CD4-positive, alpha-beta T cell treated with Interleukin-17A for 4 hours (primary cell): ENCODE measurements around the gene HSPBP1.

Experiments used
- DNase-seq: peaks from one replicate; pipeline ENCODE4 v3.0.0-alpha.2; 2020; ENCODE audit warnings: mixed read lengths

Gene HSPBP1

DNA sequence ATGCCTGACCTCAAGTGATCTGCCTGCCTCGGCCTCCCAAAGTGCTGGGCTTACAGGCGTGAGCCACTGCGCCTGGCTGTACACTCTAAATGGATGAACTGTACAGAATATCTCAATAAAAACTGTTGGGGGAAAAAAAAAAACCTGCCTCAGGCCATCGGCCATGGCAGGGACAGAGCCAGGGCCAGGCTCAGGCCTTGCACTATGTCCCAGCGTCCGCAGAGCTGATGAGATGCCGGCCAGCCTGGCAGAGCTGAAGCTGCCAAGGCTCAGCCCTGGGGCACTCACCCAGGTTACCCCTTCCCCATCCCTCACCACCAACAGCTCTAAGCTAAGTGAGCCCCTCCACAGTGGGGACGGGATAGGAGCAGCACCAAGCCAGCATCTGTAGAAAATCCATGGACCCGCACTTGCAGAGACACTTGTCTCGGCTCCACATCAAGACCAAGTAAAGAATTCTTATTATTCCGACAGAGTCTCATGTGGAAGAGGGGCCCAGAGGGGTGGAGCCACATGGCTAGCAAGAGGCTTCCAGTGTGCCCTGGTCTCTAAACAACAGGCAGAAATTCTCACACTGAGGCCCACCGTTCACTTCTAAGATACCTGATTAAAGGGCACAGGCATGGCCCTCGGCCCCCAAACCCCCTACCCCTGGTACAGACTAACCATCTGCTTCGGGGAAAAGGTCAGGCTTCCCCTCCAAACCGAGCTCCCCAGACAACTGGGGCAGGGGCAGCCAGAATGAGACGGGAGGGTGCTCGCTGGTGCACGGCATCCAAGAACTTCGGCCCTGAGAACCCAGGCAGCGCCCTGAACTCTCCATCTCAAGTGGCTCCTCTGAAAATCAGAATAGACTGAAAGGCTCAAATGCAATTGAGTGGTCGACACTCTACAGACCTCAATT is 26.9 kb downstream of the HSPBP1 start:
- DNase-seq: no peak

DNA sequence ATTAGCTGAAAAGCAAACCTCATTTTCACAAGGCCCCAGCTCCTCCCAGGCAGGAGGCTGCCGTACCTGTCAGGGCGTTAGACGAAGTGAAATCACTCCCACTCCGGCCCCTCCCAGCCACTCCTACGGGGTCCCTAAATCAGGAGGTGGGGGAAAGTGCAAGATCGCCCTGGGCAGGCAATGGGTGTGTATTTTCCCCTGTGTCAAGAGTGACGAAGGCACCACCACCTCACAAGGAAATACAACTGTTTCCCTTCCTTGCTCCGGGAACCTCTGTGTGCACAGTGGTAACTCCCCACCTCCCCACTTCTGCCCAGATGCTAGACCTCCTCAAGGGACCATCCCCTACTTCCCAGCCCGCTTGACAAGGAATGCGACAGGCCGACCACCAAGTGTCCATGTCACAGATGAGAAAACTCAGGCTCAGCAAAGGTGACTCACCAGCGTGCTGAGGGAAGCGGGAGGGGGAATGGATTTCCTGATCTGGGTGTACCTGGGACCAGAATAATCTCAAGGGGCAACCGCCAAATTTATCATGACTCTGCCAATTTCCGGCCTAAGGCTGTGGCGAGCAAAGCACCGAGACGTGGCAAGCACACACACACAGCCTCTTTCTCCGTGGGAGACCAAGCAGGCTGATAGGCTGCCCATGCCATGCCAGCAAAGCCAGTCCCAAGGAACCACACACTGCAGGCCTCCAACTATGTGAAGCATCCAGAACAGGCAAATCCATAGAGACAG is 28.4 kb downstream of the HSPBP1 start:
- peak; percentile 68 for DNase-seq

DNA sequence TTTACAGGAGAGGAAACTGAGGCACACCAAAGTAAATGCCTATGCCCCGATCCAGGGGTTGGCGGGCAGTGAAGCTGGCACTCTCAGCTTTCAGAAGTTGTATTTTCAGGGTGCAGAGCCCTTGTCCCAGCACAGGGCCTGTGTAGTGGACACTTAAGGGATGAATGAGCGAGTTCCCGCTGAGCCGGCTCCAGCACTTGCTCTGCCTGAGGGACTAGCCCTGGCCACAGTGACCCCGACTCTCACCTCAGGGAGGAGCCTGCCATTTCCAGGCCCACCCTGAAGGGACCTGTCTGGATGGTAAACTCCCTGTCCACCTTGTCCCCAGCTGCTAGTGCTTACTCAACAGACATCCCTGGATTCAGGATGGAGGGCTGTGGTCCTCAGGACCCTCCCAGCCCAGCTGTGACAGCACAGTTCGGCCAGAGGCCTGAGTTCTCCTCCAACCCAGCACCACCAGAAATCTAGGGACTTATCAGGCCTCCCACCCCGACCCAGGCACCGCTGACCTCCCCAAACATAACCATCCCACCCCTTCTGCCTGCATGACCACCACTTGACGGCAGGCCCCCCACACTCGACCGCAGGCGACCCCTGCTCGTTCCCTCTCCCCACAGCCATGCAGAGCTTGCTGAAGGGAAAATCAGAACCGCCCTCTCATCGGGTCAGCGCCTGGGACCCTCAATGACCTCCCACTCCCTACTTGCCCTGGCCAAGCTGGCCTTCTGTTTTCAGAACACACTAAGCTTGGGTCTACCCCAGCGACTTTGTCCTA is 29.5 kb downstream of the HSPBP1 start:
- DNase-seq: no peak

DNA sequence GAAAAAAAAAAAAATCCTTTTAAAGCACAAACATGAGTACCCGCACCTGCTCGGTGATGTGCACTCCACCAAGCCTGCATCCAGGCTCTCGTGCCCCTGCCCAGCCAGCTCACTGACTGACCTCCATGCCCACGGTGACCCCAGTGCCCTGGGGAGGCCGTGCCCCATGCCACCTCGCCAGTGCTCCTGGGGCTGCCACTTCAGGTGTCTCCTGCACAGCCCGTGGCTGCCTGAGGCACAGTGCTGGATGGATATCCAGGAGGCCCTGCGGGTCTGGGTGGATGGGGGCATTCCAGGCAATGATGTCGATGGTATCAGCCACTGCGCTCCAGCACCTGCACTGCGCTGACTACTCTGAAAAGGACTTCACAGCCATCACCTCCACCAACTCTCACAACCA is 30.1 kb downstream of the HSPBP1 start:
- no peak for DNase-seq

DNA sequence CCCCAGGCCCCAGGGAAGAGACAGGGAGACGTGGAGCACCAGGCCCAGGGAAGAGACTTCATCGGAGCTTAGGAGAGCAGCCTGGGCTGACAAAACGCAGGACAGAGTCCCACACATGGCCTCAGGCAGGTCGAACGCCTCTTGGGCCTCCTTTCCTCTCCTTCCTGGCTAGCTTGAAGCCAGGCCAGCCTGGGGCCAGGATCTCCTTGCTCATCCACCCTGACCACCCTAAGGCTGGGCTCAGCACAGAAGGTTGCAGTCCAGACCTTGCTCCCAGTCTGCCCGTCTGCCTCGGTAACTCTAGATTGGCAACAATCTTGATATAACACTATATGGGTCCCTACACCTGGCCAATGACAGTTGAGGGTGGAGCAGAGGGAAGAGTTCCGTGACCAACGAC is 31.2 kb downstream of the HSPBP1 start:
- DNase-seq: no peak

DNA sequence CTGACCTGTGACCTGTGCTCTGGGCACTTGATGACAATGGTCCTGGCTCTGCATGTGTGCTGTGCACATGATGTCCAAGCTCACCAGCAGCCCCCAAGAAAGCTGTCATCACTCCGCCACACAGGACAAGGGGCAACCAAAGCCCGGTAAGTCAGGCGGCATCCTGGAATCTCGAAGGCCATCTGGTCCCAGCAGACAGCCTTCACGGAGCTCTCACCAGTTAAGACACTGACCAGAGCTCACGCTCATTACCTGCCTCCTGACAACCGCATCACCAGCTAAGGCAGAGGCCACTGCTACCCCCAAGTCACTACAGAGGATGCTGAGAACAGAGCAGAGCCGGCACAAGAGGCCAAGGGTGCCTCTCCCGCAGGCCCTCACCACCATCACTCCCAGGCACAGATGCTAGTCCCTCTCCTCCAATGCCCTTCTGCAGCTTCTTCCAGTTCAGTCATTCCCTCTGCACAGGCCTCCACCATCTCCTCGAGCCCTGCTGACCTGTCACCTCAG is 31.7 kb downstream of the HSPBP1 start:
- no peak for DNase-seq

DNA sequence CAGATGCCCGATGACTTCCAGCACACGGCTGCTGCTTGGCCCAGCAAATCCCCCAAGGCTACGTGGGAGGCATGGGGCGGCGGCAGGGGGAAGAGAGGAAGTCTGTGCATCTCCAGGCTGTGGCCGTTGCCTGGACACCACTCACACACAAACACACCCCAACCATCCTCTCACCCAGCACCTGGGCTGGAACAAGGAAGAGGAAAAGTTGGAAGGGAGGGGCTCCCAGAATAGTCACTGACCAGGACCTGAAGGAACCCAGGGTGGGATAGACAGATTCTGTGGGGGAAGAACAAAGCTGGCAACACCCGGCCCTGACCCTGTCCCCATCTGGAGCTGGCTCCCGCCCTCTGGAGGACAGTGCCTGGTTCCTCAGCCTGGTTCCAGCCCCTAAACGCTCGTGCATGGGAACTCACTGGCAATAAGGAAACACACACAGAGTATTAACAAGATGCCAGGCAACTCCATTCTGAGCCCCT is 32.2 kb downstream of the HSPBP1 start:
- DNase-seq: no peak

DNA sequence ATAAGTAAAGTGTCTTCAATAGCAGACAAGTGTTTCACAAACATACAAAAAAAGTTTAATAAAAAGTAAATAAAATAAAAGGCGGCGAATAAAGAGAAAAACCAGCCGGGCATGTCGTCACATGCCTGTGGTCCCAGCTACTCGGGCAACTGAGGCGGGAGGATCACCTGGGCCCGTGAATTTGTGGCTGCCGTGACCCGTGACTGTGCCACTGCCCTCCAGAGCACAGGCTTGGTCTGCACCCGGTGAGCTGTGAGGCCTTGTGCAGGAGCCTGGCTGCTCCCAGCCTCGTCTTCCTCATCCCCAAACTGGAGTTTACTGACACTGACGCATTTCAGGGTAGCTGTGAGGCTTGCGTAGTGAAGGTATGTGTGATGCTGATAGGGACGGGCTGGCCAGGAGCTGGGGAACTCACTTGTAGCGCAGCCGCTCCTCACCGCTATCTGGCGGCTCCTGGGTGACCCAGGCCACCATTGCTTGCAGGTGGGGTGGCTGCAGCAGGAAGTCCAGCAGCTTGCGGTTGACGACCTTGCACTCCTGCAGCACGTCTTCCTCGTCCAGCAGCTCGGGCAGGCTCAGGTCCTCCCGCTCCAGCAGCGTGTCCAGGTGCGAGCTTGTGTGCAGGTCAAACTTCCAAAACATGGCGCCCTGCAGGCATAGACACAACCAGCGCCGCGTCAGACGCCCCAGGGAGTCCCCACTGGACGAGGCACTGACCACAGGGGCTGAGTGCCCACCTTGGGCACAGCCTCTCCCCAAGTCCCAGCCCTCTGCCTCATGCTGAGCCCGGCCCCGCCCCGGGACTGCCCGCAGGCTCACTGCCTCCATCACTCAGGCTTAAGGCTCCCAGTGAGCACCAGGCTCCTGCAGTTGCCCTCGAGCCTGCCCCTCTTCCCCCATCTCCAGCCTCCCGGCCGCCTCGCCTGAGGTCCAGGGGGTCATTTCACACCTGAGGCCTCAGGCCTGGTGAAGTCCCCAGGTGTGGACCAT is 33.2 kb downstream of the HSPBP1 start:
- no peak for DNase-seq

DNA sequence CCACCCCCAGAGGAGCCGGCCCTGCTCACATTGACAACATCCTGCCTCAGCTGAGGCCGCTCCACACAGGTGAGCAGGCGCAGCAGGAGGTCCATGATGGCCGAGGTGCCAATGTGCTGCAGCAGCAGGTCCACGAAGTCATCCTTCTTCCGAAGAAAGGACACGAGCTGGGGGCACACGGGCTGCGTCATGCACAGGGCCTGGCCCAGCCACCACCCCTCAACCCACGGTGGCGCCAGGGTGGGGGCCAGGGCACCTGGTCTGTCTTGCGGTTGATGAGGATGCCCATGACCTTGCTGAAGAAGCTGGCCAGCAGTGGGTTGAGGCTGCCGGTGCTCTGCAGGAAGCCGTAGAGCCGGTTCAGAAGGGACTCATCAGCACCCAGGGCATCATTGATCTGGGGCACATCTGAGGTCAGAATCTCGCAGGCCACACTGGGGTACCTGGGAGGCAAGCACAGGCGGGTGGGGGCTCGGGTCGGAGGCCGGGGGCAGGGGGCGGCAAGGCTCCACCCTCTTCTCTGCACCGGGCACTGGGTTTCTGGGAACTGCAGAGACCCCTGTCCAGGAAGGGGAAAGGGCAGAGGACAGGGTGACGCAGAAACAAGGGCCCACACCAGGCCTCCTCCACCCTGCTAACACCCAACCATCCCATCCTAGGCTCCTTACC is 34.5 kb downstream of the HSPBP1 start:
- no peak for DNase-seq

DNA sequence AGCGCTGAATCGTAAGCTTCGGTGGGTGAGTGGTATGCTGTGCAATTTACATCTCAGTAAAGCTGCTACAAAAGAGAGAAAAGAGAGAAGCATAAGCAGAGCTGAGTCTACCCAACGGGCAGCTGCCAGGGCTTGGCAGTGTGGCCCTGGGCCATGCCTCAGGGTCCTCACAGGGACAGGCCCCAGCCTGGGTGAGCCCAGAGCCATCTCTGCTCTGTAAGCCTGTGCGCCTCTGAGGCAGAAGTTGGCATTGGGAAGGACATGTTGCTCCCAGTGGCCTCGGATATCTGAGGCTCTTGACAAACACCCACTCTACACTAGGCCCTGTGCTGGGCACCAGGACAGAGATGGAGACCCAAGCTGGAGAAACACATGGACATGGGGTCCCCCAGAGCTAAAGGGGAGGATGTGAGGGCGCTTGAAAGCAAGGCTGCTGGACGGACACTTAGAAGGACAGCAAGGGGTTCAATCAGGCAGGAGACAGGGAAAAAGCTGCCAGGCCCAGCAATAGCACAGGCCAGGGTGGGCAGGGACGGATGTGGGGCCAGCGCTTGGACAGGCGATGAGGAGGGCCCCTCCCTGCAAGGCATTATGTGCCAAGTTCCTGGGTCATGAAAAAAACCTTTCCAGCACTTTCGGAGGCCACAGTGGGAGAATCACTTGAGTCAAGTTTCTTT is 35.8 kb downstream of the HSPBP1 start:
- no peak for DNase-seq

DNA sequence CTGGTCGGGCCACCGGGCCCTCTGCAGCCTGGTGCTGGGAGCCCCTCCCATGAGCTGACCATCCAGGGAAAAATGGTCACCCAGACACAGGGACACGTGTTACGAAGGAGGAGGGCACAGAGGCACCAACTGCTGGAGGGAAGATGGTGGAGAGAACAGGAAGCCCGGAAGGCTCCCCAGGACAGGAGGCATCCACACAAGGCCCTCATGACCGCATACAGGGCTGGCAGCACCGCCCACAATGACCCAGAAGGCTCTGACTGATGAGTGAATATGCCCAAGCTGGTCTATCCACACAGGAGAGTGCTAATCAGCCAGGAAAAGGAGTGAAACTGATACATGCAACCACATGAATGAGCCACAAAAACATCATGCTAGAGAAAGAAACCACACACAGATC is 37.4 kb downstream of the HSPBP1 start:
- no peak for DNase-seq

DNA sequence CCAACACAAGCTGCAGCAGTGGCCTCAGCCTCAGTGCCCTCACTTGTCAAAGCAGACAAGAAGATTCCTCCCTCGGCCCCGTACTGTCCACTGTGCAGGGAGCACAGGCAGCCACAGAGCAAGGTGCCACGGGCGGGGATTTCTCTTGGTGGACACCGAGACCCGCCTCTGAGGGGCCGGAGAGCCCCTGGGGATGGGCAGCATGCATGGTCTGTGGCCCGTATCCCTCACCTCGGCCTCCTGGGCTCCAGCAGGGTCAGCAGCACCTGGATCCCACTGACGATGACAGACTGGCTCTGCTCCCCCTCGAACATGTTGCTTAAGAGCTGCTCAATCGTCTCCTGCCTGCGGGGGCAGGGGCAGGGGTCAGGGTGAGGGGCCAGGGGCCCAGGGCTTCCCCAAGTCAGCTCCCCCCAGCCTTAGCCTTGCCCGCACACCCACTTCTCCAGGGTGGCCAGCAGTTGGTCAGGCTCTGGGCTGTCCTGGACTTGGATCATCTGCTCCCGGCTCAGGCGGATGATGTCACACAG is 37.9 kb downstream of the HSPBP1 start:
- DNase-seq: no peak

DNA sequence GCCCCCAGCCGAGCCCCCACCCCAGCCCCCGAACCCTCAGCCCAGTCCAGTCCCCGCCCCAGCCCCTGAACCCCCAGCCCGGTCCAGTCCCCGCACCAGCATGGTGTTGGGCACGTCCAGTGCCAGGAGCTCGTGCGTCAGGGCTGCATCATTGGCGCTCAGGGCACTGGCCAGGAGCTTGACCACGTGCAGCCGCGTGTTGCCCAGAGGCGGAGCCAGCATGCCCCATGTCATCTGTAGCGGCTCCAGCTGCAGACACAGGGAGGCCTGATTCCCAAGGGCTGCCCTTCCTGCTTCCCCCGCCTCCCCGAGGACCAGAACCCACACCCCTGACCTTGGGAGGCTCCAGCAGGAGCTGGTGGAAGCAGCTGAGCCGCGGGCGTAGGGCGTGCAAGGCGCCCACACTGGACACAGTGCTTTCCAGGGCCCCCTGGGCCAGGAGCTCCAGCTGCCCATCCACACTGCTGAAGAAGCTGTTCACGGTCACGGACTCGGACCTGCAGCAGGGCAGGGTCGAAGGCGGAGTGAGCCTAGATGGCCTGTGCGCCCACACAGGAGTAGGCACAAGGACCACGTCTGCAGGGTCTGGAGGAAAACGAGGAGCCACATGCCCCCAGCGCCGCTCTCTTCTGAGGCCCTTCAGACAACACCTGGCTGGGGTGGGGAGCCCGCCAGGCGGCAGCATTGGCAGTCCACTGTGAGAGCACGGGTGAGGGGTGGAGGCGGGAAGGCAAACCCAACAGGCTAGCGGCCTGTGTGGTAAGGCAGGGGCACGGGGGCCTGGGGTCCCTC is 38.6 kb downstream of the HSPBP1 start:
- DNase-seq: no peak

DNA sequence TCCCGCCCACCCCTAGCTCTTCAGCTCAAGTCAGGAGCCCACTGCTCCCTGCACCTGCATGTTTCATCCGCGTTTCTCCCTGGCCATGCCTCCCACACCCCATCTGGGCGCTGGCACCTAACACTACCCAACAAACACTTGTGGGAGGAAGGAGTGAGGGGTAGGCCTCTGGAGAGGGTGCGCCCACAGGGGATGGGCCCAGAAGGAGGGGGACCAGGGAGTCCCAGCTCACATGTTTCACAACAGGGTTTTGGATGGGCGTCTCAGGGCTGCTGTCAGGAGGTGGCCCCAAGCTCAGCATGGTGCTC is 39.2 kb downstream of the HSPBP1 start:
- DNase-seq: no peak

DNA sequence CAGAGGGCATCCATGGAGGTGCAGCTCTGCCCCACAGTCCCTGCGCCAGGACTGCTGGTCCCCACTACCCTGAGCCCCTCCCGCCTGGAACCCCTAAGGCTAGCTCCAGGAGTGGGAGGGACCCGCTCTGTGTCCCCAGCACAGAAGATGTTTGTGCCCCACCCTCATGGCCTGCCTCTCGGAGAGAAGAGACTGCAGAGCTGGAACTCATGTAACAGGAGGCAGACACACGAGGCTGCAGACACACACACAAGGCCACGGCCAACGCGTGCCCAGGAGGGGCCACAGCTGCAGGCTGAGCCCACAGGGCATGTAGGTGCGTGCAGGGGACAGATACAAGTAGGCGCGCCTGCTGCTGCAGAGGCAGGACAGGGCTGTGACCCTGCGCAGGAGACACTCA is 40.9 kb downstream of the HSPBP1 start:
- no peak for DNase-seq

DNA sequence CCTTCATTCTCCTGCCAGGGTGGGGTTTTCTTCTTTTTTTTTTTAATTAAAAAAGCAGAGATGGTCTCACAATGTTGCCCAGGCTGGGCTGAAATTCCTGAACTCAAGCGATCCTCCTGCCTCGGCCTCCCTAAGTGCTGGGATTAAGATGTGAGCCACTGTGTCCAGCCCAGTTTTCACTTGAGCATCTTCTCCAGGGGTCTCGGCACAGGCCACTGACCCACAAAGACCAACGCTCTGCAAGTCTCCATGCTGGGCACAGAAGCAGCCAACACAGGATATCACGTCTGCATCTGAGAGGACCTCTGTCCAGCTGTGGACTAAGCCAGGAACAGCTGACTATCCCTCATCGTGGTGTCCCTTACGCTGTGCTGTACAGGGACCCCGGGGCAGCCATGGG is 41.9 kb downstream of the HSPBP1 start:
- no peak for DNase-seq

DNA sequence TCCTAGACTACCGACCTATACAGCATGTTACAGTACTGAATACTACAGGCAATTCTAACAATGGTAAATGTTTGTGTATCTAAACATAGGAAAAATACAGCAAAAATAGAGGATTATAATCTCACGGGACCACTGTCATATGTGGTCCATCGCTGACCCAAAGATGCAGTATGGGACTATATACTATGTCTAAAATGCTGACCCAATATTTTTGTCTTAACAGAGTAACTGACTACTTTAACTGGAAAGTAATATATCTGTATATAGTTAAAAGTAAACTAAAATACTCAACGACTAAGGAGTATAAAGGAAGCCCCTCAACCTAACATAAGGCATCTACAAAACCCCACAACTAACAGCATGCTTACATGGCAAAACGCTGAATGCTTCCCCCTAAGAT is 46.9 kb downstream of the HSPBP1 start:
- DNase-seq: no peak

DNA sequence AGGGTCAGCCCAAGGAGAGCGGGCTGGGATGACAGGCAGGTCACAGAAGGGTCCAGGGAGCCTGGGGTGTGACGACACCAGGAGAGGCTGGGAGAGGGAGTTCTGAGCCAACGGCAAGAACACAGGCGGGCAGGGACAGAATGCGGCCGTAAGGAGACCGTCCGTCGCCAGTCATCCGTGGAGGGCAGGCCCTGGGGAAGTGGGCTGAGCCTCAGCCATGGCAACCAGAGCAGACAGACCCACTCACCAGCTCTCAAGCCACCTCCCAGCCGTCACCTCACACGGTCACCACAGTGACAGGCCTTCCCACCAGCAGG is 47.7 kb downstream of the HSPBP1 start:
- DNase-seq: no peak

DNA sequence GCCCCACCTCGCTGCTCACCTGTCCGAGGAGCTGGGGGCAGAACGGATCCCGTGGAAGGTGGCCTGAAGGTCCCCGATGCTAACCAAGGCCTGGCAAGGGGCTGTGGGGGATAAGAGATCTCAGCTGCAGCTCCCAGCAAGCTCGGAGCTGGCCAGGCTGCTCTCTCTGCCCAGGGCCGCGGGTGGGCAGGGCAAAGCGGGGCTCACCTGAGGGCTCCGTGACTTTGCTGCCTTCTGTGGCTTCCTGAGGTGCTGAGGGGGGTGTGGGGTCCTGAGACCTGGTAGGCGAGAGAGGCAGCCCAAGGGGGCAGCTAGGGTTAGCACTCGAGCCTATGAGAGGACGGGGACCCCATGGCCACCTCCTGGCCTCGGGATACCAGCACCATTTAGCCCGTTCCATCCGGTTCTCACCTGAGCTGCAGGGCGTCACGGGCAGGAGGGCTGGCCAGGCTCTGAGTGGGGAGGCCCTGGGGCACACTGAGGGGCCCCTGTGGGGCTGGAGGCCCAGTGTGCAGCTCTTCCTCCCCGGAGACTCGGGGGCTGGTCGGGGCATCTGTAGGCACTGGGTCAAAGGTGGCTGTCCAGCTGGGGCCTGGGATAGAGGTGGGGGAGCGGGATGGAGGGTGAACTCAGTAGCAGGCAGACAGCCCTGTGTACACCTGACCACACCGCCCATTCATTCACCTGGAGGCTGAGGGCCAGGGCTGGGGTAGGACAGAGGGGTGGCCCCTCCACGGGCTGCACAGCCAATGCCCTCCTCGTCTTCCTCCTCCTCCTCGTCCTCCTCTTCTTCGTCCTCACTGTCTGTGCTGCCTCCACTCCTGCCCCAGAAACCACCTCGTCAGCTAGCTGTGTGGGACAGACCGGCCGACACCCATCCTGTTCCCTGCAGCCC is 48.3 kb downstream of the HSPBP1 start:
- no peak for DNase-seq
